WTC11 (cell line): ENCODE measurements around the gene OR6N1. TPM values are rescaled to one million over a fixed set of nuclear protein-coding genes. Genes with fewer than 3 reads are reported as not detected.

Source experiments
- ATAC-seq: fragments of 200-7000 bp; cut with Tn5 transposase; 2 replicates; pipeline ENCODE4 v1.10.0; 2021; ENCODE audit warnings: mild to moderate bottlenecking, moderate library complexity
- CTCF ChIA-PET: fragments of 300-600 bp; sonication (Branson Sonifier 250); formaldehyde crosslinking; loops from one replicate; lab custom pipeline; 2021; ENCODE audit warnings: antibody characterized with exemption; lab: Charles Lee
- POLR2A ChIA-PET: fragments of 350-600 bp; sonication (Branson Sonifier 250); formaldehyde crosslinking; loops from one replicate; lab custom pipeline; 2021; ENCODE audit warnings: antibody characterized with exemption; lab: Charles Lee
- DNase-seq: peaks from one replicate; pipeline ENCODE4 v3.0.0; 2021; ENCODE audit warnings: low spot score
- H3K27ac Mint-ChIP-seq: 2 replicates; pipeline ENCODE4 v1.8.0; 2021; ENCODE audit warnings: mixed read lengths
- H3K27me3 Mint-ChIP-seq: 2 replicates; pipeline ENCODE4 v1.8.0; 2021; ENCODE audit warnings: low read depth, mild to moderate bottlenecking, moderate library complexity, mixed read lengths
- H3K36me3 Mint-ChIP-seq: 2 replicates; pipeline ENCODE4 v1.8.0; 2021; ENCODE audit warnings: mixed read lengths
- H3K4me1 Mint-ChIP-seq: 2 replicates; pipeline ENCODE4 v1.8.0; 2022; ENCODE audit warnings: mixed read lengths
- H3K4me3 Mint-ChIP-seq: 2 replicates; pipeline ENCODE4 v1.8.0; 2021; ENCODE audit warnings: mild to moderate bottlenecking, moderate library complexity, mixed read lengths
- H3K9me3 Mint-ChIP-seq: 2 replicates; pipeline ENCODE4 v1.8.0; 2021; ENCODE audit warnings: mixed read lengths
- AR ChIP-seq: fragments of 250-450 bp; sonication (Bioruptor Pico); IDR thresholded peaks from 2 replicates; pipeline ENCODE4 v1.9.0; 2021; ENCODE audit warnings: mild to moderate bottlenecking
- ARID4B ChIP-seq: sonication (generic); formaldehyde crosslinking; IDR thresholded peaks from 2 replicates; pipeline ENCODE4 v1.8.0; 2023; ENCODE audit warnings: missing genetic modification reagents, mild to moderate bottlenecking, borderline replicate concordance
- ETV6 ChIP-seq: sonication (generic); formaldehyde crosslinking; IDR thresholded peaks from 2 replicates; pipeline ENCODE4 v1.8.1; 2022; ENCODE audit warnings: mild to moderate bottlenecking, missing genetic modification reagents
- IRF1 ChIP-seq: sonication (generic); formaldehyde crosslinking; IDR thresholded peaks from 2 replicates; pipeline ENCODE4 v1.8.0; 2023; ENCODE audit warnings: missing genetic modification reagents
- JAZF1 ChIP-seq: fragments of 250-450 bp; sonication (Bioruptor Pico); IDR thresholded peaks from 2 replicates; pipeline ENCODE4 v1.9.0; 2021; ENCODE audit warnings: moderate library complexity, mild to moderate bottlenecking, inconsistent platforms
- MXD4 ChIP-seq: fragments of 250-450 bp; sonication (Bioruptor Pico); IDR thresholded peaks from 2 replicates; pipeline ENCODE4 v1.8.0; 2021; ENCODE audit warnings: mild to moderate bottlenecking, moderate library complexity, borderline replicate concordance
- OVOL2 ChIP-seq: fragments of 250-450 bp; sonication (Bioruptor Pico); IDR thresholded peaks from 2 replicates; pipeline ENCODE4 v1.9.0; 2021; ENCODE audit warnings: mild to moderate bottlenecking, borderline replicate concordance
- PRRX2 ChIP-seq: fragments of 250-450 bp; sonication (Bioruptor Pico); IDR thresholded peaks from 2 replicates; pipeline ENCODE4 v1.8.0; 2021; ENCODE audit warnings: mild to moderate bottlenecking
- RELA ChIP-seq: sonication (generic); formaldehyde crosslinking; IDR thresholded peaks from 2 replicates; pipeline ENCODE4 v1.8.1; 2022; ENCODE audit warnings: missing genetic modification reagents, mild to moderate bottlenecking, borderline replicate concordance
- STAT6 ChIP-seq: sonication (generic); formaldehyde crosslinking; conservative IDR thresholded peaks from 2 replicates; pipeline ENCODE4 v1.8.1; 2023; ENCODE audit warnings: mild to moderate bottlenecking, low read depth, missing genetic modification reagents, moderate library complexity
- TEAD4 ChIP-seq: sonication (generic); formaldehyde crosslinking; IDR thresholded peaks from 2 replicates; pipeline ENCODE4 v1.8.0; 2022; ENCODE audit warnings: mild to moderate bottlenecking, missing genetic modification reagents
- ZBTB21 ChIP-seq: sonication (generic); formaldehyde crosslinking; IDR thresholded peaks from 2 replicates; pipeline ENCODE4 v1.8.1; 2023; ENCODE audit warnings: mild to moderate bottlenecking, missing genetic modification reagents, borderline replicate concordance
- ZBTB43 ChIP-seq: sonication (generic); formaldehyde crosslinking; IDR thresholded peaks from 2 replicates; pipeline ENCODE4 v1.8.1; 2023; ENCODE audit warnings: mild to moderate bottlenecking, missing genetic modification reagents
- ZNF232 ChIP-seq: sonication (generic); formaldehyde crosslinking; IDR thresholded peaks from 2 replicates; pipeline ENCODE4 v1.8.0; 2022; ENCODE audit warnings: mild to moderate bottlenecking, missing genetic modification reagents
- ZNF317 ChIP-seq: sonication (generic); formaldehyde crosslinking; IDR thresholded peaks from 2 replicates; pipeline ENCODE4 v1.8.1; 2023; ENCODE audit warnings: low read depth, mild to moderate bottlenecking, moderate library complexity, missing genetic modification reagents, borderline replicate concordance
- ZNF396 ChIP-seq: fragments of 250-450 bp; sonication (Bioruptor Pico); IDR thresholded peaks from 2 replicates; pipeline ENCODE4 v1.8.0; 2021; ENCODE audit warnings: mild to moderate bottlenecking, moderate library complexity, borderline replicate concordance
- total RNA-seq: library from RNA; stranded (reverse); gene quantifications from 3 replicates; pipeline ENCODE4 v1.2.3, GENCODE V29; 2021

OR6N1 gene
- total RNA-seq, 1 experiment from 2014 or later: not detected

- no peaks in the 10 kb centered on the region for H3K4me1 Mint-ChIP-seq
- ATAC-seq: no peak
- TF ChIP-seq PRRX2 (no peak), ZBTB43 (CRISPR knock-in tag) (no peak), ETV6 (CRISPR knock-in tag) (no peak), TEAD4 (no peak), ZBTB21 (CRISPR knock-in tag) (no peak), RELA (CRISPR knock-in tag) (no peak), IRF1 (CRISPR knock-in tag) (no peak), OVOL2 (CRISPR knock-in tag) (no peak), AR (CRISPR knock-in tag) (no peak), ZNF232 (CRISPR knock-in tag) (no peak), ZNF396 (CRISPR knock-in tag) (no peak), JAZF1 (CRISPR knock-in tag) (no peak), ZNF317 (CRISPR knock-in tag) (no peak), STAT6 (CRISPR knock-in tag) (no peak), MXD4 (CRISPR knock-in tag) (no peak), ARID4B (CRISPR knock-in tag) (no peak)
- no peaks in the 10 kb centered on the region for H3K27me3 Mint-ChIP-seq
- ChIA-PET POLR2A (no interaction called here), CTCF (no interaction called here)
- H3K27ac Mint-ChIP-seq: no peak overlapping the region
- peaks cover 49% of the 10 kb centered on the region for H3K9me3 Mint-ChIP-seq
- H3K36me3 Mint-ChIP-seq: peaks cover 4% of the 10 kb centered on the region
- H3K4me3 Mint-ChIP-seq: no peak overlapping the region
- no peak for DNase-seq
Measured at GRCh38 chr1:158821723-158822122, 49.7 kb upstream of the OR6N1 start.
